Measurements from ENCODE around the gene BST2.
A peak's percentile ranks its signal among the peaks of the same experiment; 100 is the strongest.

Gene BST2, protein sequence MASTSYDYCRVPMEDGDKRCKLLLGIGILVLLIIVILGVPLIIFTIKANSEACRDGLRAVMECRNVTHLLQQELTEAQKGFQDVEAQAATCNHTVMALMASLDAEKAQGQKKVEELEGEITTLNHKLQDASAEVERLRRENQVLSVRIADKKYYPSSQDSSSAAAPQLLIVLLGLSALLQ

DNA sequence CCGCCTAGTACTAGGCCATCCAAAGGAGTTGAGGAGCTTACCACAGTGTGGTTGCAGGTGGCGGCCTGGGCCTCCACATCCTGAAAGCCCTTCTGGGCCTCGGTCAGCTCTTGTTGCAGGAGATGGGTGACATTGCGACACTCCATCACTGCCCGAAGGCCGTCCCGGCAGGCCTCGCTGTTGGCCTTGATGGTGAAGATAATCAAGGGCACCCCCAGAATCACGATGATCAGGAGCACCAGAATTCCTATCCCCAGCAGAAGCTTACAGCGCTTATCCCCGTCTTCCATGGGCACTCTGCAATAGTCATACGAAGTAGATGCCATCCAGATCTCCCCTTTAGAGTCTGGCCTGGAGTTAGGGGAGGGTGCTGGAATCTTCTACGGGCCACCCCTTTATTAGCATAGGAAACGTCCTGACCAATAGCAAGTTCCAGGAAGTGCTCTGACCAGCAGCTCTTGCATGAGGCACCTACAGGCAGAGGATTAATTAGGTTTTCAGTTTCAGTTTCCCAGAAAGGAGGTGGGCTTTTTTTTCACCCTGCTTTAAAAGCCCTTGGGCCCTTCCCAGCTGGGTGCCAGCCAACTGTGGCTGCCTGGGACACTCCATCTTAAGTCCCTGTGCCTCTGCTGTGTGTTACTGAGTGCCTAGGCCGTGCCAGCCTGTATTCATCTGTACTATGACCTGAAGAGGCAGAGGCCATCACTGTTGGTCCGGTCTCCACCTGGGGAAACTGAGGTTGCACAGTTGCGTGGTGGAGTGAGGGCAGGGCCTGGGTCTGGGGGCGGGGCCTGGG lies at the start of gene BST2:
Gene BST2 (minus strand): TSS at position 381 of the 796 bp plus-strand sequence. CDS start 55 bp downstream, at position 326.
- in situ Hi-C loops (cut with MboI; ENCODE audit: low pct_unique_long_range_greater_than_20kb, low sequenced_read_pairs, unreplicated experiment): no loop called here
- TF ChIP-seq, protein P1, sequence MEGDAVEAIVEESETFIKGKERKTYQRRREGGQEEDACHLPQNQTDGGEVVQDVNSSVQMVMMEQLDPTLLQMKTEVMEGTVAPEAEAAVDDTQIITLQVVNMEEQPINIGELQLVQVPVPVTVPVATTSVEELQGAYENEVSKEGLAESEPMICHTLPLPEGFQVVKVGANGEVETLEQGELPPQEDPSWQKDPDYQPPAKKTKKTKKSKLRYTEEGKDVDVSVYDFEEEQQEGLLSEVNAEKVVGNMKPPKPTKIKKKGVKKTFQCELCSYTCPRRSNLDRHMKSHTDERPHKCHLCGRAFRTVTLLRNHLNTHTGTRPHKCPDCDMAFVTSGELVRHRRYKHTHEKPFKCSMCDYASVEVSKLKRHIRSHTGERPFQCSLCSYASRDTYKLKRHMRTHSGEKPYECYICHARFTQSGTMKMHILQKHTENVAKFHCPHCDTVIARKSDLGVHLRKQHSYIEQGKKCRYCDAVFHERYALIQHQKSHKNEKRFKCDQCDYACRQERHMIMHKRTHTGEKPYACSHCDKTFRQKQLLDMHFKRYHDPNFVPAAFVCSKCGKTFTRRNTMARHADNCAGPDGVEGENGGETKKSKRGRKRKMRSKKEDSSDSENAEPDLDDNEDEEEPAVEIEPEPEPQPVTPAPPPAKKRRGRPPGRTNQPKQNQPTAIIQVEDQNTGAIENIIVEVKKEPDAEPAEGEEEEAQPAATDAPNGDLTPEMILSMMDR (IDR thresholded peaks at IDR 0.05; ENCODE audit: extremely low read depth, insufficient read depth, missing control alignments): no peak
- DNase-seq (ENCODE audit: low spot score): peak; percentile 95

DNA sequence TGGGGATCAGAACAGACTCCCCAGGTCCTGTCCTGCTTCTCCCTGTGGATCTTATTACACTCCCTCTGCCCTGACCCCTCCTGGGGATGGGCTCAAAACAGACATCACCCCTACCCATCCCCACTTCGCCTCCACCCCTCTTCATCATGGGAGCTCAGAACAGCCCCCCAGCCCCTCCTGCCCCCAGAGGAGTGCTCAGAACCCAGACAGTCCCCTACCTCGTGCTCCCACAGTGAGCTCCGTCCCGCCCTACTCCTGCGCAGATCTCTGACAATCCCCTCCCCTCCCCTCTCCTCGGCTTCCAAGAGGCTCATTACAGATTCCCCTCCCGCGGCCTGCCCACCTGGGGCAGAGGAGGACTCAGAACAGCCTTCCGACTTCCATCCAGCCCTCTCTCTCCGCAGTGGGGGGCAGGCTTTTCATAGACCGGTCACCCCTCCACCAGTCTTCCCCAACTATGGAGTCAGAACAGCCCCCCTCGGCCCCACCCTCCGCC lies 49.2 kb upstream of the BST2 start:
- TF ChIP-seq, protein P1 (IDR thresholded peaks at IDR 0.05; ENCODE audit: extremely low read depth, insufficient read depth, missing control alignments): no peak

DNA sequence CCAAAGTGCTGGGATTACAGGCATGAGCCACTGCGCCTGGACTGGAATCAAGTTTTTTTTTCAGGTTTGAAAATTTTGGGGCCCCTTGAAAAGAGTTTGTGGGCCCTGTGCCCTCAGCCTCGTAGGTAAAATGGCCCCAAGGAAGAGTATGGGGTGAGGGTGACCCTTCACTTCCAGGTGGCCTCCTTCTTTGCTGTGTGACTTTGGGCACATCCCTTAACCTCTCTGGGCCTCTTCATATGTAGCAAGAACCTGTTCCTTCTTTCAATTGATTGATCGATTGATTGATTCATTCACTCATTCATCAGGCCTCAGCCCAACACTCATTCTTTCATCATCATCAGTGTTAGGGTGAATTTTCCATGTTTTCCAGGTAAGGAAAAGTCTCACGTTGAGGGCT lies 46.4 kb upstream of the BST2 start:
- no peak for DNase-seq (ENCODE audit: low spot score)
- TF ChIP-seq, protein P1 (IDR thresholded peaks at IDR 0.05; ENCODE audit: extremely low read depth, insufficient read depth, missing control alignments): no peak
- in situ Hi-C loops (cut with MboI; ENCODE audit: low pct_unique_long_range_greater_than_20kb, low sequenced_read_pairs, unreplicated experiment): no loop called here

More for the DNA sequence above, 49.2 kb upstream of the BST2 start:
- in situ Hi-C loops (cut with MboI; ENCODE audit: low pct_unique_long_range_greater_than_20kb, low sequenced_read_pairs, unreplicated experiment): no loop called here
- DNase-seq (ENCODE audit: low spot score): peak; percentile 32

DNA sequence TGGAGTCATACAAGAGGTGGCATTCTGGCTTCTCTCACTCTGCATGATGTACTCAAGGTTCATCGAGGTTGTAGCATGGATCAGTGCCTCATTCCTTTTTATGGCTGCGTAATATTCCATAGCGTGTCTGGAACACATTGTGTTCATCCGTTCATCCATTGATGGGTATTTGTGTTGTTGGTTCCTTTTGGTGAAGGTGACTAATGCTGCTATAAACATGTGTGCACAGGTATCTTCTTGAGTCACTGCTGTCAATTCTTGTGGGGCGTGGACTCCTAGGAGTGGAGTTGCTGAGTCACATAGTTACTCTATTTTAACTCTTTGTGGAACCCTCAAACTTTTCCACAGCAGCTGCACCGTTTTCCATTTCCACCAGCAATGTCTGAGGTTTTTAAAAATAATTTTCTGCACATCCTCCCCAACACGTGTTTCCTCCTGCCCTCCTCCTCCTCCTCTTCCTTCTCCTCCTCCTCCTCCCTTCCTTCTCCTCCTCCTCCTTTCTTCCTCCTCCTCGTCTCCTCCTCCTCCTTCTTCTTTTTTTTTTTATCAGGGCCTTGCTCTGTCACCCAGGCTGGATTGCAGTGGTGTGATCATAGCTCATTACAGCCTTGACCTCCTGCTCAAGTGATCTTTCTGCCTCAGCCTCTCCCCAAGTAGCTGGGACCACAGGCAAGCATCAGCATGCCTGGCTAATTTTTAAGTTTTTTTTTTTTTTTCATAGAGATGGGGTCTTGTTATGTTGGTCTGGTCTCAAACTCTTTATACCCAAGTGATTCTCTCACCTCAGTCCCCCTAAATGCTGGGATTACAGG lies 45.0 kb upstream of the BST2 start:
- in situ Hi-C loops (cut with MboI; ENCODE audit: low pct_unique_long_range_greater_than_20kb, low sequenced_read_pairs, unreplicated experiment): no loop called here
- TF ChIP-seq, protein P1 (IDR thresholded peaks at IDR 0.05; ENCODE audit: extremely low read depth, insufficient read depth, missing control alignments): no peak
- DNase-seq (ENCODE audit: low spot score): peak; percentile 54

DNA sequence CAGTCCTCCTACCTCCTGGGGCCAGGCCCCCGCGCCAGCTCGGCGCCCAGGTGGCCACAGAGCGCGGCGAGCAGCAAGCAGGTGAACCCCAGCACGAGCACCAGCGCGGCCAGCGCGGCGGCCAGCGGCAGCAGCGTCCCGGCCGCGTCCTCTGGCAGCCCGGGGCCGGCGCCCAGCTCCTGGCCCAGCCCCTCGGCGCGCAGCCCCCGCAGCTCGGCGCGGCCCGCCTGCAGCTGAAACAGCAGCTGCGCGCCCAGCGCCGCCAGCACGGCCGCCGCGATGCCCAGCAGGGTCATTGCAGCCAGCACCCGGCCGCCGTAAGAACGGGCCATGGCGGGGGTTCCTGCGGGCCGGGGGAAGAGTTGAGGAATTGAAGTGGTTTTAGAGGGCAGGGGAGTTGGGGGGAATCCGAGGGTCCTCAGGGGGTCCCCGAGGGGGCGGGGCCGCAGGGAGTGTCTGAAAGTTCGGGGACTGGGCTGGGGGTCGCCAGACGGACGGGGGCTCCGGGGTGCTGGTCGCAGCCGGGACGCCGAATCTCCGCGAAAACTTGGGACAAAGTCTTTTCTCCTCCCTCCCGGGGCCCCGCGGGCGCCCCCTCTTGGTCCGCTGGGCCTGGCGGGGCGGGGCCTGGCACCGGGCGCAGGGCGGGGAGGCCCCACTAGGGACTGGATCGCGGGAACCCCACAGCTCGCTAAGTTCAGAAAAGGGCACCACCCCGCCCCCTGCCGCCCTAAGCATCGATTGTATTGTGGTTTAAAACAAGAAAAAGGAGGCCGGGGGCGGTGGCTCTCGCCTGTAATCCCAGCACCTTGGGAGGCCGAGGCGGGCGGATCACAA lies 42.9 kb upstream of the BST2 start, which contains the start of gene TMEM221:
Gene TMEM221 (minus strand): TSS at position 538 of the 837 bp plus-strand sequence. CDS start 206 bp downstream, at position 332.
- in situ Hi-C loops (cut with MboI; ENCODE audit: low pct_unique_long_range_greater_than_20kb, low sequenced_read_pairs, unreplicated experiment): no loop called here
- TF ChIP-seq, protein P1 (IDR thresholded peaks at IDR 0.05; ENCODE audit: extremely low read depth, insufficient read depth, missing control alignments): peak; percentile 55
- DNase-seq (ENCODE audit: low spot score): peak; percentile 79
